HG02571 (cell line): Measurements from ENCODE around the gene DAW1.
"Not testable (repeated sequence)": the region's sequence is repeated elsewhere in the genome, so short reads cannot be mapped to it uniquely, and the experiment has no call there.

Source experiments
- ATAC-seq: cut with Tn5 transposase; IDR thresholded peaks from one replicate; pipeline ENCODE4 v1.9.1; 2021; ENCODE audit warnings: mild to moderate bottlenecking, moderate library complexity; ENCODE audit not compliant: unreplicated experiment

DAW1 gene

DNA sequence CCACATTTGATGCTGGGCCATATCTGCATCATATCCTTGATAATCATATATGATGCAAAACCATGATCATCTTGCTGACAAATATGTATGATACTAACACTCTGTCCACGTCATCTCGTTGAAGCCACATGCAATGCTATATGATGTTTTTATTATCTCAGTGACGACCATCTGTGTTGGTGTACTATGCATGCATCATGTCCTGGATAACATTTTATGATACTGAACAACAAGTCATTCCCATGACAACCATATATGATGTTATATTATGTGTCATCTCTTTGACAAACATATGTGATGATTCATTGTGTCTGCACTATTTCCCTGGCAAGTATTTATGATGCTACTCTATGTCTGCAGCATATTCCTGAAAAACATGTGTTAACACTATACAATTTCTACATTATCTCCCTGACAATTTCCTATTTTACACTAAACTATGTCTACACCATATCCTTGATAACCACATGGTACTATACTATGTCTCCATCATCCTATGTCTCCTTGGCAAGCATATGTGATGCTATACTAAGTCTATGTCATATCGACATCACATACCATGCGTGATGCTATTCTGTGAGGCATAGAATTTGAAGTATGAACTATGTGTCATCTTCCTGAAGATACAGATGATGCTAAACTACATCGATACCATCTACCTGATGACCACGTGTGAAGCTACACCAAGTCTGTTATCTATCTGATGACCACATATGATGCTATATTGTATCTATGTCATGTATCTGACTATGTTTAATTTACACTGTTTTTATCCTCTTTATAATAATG, 37.0 kb downstream of the DAW1 start:
- ATAC-seq: no peak

DNA sequence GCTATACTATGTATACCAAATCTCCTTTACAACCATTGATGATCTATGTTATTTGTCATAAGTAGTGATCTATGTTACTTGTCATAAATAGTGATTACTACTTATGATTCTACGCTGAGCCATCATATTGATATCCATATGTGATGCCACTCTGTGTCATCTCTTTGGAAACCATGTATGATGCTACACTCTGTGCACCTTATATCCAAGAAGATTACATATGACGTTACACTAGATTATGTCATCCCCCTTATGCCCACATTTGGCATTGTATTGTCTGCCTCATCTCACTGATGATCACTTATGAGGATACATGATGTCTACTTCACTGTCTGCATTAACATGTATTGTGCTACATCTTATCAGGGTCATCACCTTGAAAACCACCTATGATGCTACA, 42.9 kb downstream of the DAW1 start:
- ATAC-seq: no peak

DNA sequence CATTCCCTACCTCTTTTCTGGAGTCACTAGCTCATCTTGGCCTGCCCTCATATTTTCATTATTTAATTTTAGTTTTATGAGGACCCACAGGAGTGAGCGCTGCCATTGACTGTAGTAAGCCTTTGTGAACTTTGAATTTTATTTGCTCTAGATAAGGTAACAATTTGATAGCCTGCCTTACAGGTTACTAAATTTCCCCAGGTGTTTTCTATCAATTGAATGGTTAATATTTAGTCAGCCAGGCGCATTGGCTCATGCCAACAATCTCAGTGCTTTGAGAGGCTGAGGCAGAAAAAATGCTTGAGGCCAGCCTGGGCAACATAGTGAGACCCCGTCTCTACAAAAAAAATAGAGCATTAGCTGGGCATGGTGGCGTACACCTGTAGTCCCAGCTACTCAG, 50.2 kb downstream of the DAW1 start:
- no peak for ATAC-seq

DNA sequence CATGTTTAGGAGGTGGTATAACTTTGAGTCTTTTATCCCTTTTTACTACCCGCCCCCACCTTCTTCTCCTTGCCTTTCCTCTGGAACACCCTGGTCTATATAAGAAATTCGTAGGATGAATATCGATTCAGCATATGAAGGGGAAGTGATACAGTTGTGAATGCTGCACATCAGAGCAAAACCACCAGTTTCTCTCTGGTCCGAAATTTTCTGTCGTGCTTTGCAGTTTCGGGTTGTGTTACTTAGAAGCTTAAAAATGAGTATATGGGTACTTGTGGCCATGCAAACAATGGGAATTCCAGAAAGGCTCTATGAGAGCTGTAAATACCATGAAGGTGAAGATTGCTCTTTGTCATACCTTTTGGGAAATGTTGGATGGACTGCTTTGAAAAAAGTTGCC, 60.6 kb downstream of the DAW1 start:
- ATAC-seq: no peak

DNA sequence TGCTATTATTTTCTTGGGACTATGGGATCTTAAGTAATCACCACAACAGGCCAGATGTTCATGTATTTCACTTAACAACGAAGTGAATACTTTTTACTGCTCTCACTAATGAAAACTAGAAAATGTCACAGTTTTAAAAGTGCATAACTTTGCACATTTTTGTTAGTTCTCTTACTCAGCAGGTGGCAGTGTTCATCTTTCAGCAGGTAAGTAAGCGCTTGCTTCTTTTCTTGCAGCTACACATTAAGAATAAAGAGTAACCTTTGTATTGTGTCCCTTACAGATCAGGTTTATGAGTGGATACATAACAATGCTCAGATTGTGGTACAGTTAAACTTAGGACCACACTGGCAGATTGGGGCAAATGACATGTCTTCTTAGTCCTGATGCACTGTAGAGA, 61.0 kb downstream of the DAW1 start:
- ATAC-seq: no peak

DNA sequence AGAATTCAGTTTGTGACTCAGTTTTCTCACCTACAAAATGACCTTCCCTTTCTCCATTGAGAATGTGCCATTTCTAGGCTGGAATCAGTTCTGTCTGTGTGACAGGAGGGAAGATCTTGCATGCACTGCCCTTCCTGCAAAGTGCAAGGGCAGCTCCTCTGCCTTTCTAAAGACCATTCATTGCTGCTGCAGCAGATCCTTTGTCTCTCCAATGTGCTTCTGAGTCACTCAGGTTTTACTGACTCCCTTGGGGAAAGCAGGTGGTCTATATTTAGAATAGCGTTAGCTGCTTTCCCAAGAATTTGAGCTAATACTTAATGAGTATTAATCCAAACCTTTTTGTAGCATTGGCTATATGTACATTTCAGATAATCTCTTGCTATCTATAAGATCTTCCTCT, 62.5 kb downstream of the DAW1 start:
- no peak for ATAC-seq

DNA sequence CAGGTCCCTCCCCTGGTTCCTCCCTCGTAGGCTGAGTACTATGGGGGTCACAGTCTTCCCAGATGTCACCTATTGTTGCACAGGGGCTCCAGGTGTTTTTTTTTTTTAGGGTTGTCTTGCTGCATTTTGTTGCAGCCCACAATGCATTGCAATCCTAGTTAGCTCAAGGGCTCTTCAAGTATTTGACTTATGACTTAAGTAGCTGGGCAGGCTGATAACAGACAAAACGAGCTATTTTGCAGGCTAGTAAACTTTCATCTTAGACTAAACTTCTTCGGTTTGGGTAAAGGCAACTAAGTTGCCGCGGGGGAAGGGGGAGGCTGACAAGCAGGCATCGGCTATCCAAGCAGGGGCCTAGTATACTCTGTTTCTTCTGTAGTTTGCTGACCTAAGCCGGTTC, 64.8 kb downstream of the DAW1 start:
- not testable (repeated sequence) for ATAC-seq

DNA sequence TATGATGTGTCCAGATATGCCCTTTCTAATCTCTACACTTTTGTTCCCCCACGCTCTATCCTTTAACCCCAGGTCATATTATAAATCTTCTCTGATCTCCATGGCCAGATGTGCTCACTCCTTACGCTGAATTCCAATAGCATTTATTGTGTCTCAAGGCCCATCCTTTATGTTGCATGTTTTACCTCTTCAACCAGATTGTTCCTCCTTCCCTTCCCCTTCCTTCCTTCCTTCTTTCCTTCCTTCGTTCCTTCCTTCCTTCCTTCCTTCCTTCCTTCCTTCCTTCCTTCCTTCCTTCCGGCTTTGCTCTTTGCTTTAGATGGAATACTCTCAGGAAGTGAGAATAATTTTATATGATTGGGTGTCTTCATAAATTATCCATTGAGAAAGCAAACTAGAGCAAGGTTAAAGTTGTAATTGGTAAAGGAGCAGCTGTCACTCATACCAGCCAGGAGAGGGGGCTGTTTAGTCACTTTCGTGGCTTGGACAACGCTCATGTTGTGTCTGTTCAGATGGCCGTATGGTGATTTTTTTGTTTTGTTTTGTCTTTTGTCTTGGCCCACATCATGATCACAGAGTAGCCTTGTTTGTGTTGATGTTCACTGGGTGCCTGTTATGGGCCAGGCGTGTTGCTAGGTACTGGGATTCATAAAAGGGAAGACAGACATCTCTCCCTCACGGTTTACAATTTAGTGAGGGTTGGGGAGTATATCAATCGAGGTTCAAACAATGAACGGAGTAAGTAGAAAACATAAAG, 68.0 kb downstream of the DAW1 start:
- ATAC-seq: no peak

DNA sequence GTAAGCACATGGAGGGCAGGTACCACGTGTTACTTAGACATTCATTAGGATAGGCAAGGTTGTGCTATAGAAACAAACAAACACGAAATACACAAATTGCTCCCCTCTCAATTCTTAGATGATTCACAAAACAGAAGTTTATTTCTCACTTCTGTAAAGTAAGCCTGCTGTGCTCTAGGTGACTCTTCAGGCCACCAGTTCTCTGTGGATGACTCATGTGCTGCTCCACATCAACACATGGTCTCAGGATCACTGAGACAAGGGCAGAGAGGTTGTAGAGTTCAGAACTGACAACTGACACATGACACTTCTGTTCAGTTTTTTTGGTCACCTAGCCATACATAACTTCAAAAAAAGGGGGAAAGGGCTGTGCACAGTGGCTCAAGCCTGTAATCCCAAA, 70.6 kb downstream of the DAW1 start:
- peak; percentile 53 for ATAC-seq

DNA sequence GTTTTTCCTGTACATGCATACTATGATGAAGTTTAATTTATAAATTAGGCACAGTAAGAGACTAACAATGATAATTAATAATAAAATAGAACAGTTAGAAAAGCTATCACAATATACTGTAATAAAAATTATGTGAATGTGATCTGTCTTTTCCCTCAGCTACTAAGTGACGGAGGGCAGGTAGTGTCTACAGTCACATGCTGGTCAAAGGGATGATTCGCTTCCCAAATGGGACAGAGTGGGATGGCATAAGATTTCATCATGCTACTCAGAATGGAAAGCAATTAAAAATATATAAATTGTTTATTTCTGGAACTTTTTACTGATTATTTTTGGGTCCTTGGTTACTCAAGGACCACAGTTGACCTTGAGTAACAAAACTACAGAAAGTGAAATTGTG, 71.5 kb downstream of the DAW1 start:
- ATAC-seq: no peak

DNA sequence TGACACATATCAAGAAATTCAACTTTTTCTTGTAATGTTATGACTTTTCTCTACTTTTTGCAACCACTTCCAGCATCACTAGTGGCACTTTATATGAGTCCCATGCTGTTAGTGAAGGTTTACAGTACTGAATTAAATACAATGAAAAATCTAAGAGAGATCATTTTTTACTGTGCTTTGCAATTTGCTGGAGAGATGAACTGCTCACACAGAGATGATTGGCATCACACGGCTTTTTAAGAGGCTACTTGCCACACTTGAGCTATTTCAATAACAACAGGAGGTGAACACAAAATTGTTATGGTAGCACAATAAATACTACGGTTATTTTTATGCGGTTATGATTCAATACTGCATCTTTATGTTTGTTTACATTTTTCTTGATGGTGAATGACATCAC, 88.9 kb downstream of the DAW1 start:
- ATAC-seq: no peak

DNA sequence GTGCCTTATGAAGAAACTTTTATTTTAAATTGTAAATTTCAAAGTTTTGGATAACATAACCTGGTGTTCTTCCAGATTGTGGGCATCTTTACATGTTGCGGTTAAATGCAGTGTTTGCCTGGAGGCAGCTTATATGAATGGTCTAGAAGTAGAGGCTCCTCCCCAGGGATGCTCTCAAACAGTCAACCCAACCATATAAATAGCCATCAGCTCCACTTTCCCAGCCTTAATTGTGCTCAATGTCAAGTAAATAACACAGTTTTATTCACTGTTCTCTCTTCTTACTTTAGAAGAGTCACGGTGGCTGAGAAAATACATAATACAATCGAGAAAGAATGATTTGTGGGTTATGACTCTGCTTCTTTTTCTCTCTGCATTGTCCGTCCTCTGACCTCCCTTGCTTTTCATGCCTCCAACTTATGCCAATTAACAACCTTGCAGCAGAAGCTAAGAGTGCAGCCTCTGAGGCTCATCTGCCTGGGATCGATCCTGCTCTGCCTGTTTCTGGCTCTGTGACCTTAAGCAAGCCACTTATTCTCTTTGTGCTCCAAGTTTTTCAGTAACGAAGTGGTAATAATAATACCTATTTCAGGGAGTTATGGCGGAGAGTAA, 100.3 kb downstream of the DAW1 start:
- no peak for ATAC-seq

DNA sequence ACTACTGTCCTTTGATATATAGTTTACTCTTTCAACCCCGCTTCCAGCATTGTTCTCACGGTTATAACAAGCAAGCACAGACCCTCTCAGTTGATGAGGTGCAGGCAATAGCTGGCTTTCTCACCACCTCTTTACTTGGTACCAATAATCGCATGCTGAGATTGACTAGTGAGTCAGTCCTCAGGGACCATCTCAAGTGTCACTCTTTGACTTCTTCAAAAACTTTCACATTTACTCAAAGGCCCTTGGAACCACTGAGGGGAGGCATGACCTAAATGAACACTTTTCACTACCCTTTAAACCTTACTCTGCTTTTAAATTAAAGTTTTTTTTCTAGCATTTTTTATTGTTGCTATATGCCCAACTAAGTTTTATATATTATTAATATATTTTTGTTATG, 101.8 kb downstream of the DAW1 start:
- no peak for ATAC-seq
